ENCODE results near the gene ARHGAP21. TPM values are rescaled to one million over a fixed set of nuclear protein-coding genes. Genes with fewer than 3 reads are reported as not detected.
A peak's percentile ranks its signal among the peaks of the same experiment; 100 is the strongest.

ARHGAP21 gene
- total RNA-seq, 1 donor from 2014 or later, result 80.6 TPM

DNA sequence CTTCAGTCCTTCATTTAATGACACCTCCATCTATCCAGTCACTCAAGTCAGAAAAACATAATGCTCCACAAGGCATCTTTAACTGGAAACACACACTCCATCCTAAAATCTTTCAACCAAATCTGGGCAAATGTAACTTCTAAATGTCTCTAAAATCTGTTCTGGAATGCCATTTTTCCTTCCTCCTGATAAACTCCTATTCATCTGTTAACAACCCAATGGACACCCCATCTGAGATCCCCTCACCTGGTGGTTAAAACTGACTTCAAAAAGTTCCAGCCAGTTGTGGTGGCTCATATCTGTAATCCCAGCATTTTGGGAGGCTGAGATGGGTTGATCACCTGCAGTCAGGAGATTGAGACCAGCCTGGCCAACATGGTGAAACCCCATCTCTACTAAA is 78.7 kb downstream of the ARHGAP21 start:
- Histone ChIP-seq H3K27me3 (ENCODE audit: control insufficient read depth, insufficient read depth, low read length) (no peaks in the 10 kb centered on the region), H3K36me3 (ENCODE audit: control insufficient read depth, insufficient read depth, low read length) (no peaks in the 10 kb centered on the region), H3K4me3 (ENCODE audit: low read depth, low read length) (no peak overlapping the region)
- TF ChIP-seq, protein P1, sequence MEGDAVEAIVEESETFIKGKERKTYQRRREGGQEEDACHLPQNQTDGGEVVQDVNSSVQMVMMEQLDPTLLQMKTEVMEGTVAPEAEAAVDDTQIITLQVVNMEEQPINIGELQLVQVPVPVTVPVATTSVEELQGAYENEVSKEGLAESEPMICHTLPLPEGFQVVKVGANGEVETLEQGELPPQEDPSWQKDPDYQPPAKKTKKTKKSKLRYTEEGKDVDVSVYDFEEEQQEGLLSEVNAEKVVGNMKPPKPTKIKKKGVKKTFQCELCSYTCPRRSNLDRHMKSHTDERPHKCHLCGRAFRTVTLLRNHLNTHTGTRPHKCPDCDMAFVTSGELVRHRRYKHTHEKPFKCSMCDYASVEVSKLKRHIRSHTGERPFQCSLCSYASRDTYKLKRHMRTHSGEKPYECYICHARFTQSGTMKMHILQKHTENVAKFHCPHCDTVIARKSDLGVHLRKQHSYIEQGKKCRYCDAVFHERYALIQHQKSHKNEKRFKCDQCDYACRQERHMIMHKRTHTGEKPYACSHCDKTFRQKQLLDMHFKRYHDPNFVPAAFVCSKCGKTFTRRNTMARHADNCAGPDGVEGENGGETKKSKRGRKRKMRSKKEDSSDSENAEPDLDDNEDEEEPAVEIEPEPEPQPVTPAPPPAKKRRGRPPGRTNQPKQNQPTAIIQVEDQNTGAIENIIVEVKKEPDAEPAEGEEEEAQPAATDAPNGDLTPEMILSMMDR (IDR thresholded peaks at IDR 0.05; ENCODE audit: insufficient read depth, low read length, severe bottlenecking), result no peak
- DNase-seq (ENCODE audit: low read depth), result no peak
- no peak for FAIRE-seq

DNA sequence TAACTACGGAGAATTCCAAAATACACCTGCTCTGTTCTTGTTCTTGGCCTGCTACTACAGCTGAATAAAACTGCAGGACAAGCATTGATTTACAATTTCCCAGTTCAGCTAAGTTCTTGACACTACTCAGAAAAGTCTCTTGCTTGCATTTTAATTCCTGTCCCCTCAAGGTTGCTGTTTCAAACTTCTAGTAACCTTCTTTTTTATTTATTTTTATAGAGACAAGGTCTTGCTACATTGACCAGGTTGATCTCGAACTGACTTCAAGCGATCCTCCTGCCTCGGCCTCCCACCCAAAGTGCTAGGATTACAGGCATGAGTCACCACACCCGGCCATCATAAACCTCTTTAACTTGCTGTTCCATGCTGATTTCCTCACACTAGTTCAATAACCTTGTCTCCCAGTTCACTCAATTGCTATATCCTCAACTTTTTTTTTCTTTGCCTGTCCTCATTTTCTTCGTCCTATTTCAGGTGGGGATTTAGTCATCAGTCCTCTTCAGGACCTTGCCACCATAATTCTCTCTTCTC is 79.9 kb downstream of the ARHGAP21 start:
- FAIRE-seq (no peak), DNase-seq (ENCODE audit: low read depth) (peak; percentile 33)
- H3K27me3 ChIP-seq (ENCODE audit: control insufficient read depth, insufficient read depth, low read length), result no peaks in the 10 kb centered on the region
- no peaks in the 10 kb centered on the region for H3K36me3 ChIP-seq (ENCODE audit: control insufficient read depth, insufficient read depth, low read length)
- H3K4me3 ChIP-seq (ENCODE audit: low read depth, low read length), result no peak overlapping the region
- TF ChIP-seq, protein P1 (IDR thresholded peaks at IDR 0.05; ENCODE audit: insufficient read depth, low read length, severe bottlenecking), result no peak

DNA sequence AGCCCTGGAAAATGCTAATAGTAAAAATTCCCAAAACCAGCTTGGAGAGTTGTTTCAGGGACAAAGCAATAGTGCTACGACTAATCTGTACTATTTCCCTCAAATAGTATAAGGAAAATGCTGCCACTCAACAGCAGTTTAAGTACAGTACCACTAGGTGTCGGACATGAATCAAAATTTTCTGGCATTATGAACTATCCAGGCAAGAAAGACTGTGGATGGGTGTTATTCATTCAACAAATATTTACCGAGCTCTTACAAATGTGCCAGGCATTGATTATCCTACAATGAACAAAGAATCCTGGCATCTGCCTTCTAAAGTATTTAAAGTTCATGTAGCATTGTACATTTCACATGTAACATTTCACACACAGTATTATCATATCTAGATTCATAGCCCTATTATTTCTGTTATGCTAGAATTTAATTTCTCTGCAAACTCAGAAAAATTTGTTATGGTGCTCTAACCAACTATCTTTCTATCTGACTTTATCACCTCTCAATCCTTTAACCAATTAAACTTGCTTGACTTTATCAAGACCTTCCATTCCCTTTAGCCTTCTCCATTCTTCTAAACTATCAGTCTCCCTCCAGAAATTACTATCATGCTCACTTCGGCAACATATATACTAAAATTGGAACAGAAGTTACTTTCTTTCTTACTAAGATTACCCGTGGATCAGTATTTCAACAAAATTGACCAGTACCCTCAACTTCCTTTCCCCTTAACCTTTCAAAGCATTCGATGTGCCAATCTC is 80.6 kb downstream of the ARHGAP21 start:
- no peak overlapping the region for H3K4me3 ChIP-seq (ENCODE audit: low read depth, low read length)
- FAIRE-seq (peak; percentile 23), DNase-seq (ENCODE audit: low read depth) (peak; percentile 90)
- TF ChIP-seq, protein P1 (IDR thresholded peaks at IDR 0.05; ENCODE audit: insufficient read depth, low read length, severe bottlenecking), result peak; percentile 51
- H3K36me3 ChIP-seq (ENCODE audit: control insufficient read depth, insufficient read depth, low read length), result no peaks in the 10 kb centered on the region
- no peaks in the 10 kb centered on the region for H3K27me3 ChIP-seq (ENCODE audit: control insufficient read depth, insufficient read depth, low read length)

DNA sequence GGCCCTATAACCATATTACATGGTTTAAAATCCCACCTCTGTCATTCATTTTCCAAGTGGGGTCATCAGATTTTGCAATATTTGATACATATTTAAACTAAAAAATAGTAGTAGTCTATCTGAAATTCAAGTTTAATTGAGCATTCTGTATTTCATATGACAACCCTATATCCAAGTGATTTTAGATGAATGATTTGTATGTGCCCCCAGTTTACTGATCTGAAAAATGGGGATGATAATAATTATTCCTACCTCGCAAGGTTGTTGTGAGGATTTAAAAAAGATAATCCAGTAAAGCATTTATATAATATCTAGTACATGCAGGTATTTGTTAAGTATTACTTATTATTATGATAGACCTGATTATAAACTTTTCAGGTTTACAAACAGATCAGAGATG is 84.6 kb downstream of the ARHGAP21 start:
- DNase-seq (ENCODE audit: low read depth) (no peak), FAIRE-seq (no peak)
- Histone ChIP-seq H3K36me3 (ENCODE audit: control insufficient read depth, insufficient read depth, low read length) (no peaks in the 10 kb centered on the region), H3K4me3 (ENCODE audit: low read depth, low read length) (no peak overlapping the region), H3K27me3 (ENCODE audit: control insufficient read depth, insufficient read depth, low read length) (no peaks in the 10 kb centered on the region)
- TF ChIP-seq, protein P1 (IDR thresholded peaks at IDR 0.05; ENCODE audit: insufficient read depth, low read length, severe bottlenecking), result no peak

DNA sequence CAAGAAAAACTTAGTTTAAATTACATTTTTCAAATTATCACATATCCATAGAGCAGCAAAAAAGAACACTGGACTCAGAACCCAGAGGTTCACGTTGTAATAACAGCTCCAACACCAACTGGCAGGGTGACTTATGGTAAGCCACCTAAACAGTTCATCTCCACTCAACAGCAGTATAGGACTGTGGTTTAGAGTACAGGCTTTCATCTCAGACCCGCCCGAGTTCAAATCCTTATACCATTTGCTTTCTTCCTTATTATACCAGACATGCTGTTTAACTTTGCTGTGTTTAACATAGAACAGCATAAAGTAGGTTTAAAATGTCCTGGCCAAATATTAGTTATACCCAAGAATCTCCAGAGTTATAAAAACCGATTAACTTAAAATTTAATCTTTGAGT is 97.9 kb downstream of the ARHGAP21 start:
- no peak overlapping the region for H3K4me3 ChIP-seq (ENCODE audit: low read depth, low read length)
- FAIRE-seq (no peak), DNase-seq (ENCODE audit: low read depth) (no peak)
- peaks cover 2% of the 10 kb centered on the region for H3K36me3 ChIP-seq (ENCODE audit: control insufficient read depth, insufficient read depth, low read length)
- TF ChIP-seq, protein P1 (IDR thresholded peaks at IDR 0.05; ENCODE audit: insufficient read depth, low read length, severe bottlenecking), result no peak
- no peaks in the 10 kb centered on the region for H3K27me3 ChIP-seq (ENCODE audit: control insufficient read depth, insufficient read depth, low read length)

Measured in bronchial epithelial cell (primary cell).